GM21529 (cell line): ENCODE data around the gene MAP3K9.

Experiments used
- ATAC-seq: cut with Tn5 transposase; IDR thresholded peaks from one replicate; pipeline ENCODE4 v1.9.1; 2021; ENCODE audit not compliant: unreplicated experiment

Gene MAP3K9

DNA sequence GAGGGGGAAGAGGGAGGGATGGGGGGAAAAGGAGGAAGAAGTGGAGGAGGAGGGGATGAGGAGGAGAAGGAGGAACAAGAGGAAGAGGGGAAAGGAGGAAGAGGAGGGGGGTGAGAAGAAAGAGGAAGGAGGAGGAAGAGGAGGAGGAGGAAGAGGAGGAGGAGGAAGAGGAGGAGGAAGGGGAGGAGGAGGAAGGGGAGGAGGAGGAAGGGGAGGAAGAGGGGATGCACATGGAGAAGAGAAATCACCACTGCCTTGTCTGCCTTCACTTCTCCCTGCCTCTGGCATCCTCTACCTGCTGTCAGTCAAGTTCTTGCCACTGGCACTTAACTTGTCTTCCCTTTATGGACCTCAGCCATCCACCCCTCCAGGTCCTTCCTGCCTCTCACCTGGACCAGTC lies 107.7 kb downstream of the MAP3K9 start:
- no peak for ATAC-seq

DNA sequence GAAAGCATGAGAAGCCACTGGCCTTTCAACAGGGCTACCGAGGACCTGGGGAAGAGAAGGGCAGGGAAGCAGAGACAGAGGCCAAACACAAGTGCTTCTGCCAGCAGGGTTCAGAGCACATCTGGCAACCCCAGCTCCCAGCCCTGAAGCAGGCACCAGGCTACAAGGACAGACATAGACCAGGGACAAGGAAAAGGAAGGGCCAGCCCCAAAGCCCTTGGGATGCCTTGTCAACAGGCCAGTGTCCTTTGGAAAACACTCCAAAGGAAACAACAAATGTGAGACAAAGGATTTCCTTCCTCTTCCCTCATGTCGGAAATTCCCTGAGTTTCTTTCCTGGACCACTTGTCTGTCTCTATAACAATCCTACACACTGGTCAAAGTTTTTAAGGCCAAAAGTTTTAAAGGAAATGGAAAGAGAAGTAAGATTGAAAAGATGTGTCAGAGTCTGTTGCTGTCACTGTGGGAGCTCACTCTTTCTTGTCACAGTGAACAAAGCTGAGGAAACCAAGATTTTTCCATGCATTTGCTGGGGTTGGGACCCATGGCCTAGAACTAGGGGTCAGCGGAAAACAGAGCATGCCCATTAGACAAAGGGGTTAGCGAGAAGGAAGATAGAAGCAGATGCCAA lies 108.2 kb downstream of the MAP3K9 start:
- no peak for ATAC-seq

- no peak for ATAC-seq
Measured at GRCh38 chr14:70699646-70700045, 109.7 kb downstream of the MAP3K9 start.

DNA sequence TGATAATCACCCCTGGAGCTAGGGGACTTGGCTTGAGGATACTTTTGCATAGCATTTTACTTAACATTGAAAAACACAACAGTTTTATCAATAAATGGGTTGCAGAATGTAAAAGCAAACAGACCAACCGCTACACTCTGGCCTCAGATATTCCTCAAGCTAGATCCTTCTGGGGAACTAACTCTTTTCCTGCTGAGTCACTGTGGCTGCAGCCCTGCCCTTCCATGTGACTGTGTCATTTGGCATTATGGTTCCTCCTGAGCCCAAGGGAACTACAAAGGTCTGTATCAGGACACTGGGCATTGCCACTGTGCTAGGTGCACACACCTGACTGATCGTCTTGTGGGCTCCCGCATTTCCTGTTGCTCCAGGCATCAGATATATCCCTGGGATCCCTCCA lies 111.0 kb downstream of the MAP3K9 start:
- ATAC-seq = no peak

DNA sequence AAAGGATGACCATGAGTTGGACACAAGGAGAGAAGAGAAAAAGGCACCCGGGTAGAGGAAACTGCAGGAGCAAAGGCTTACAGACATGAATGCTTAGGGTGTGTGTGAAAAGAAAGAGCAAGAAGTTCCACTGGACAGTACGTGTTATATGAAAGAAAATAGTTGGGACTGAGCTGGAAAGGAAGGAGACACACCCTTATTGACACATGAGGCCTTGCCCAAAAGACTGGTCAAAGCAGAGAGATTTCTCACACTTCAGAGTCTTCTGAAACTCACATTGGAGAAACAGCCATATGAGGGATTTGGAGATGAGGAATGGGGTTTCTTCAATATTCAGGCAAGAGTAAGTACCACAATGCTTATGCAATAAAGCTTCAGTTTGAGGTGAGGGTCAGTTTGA lies 111.6 kb downstream of the MAP3K9 start:
- no peak for ATAC-seq

- ATAC-seq = no peak
Measured at GRCh38 chr14:70696026-70696425, 113.3 kb downstream of the MAP3K9 start.

- no peak for ATAC-seq
Measured at GRCh38 chr14:70692210-70692609, 117.1 kb downstream of the MAP3K9 start.

GRCh38 chr14:70685474-70686197 lies 123.7 kb downstream of the MAP3K9 start:
- ATAC-seq = no peak

- no peak for ATAC-seq
Measured at GRCh38 chr14:70683983-70684382, 125.3 kb downstream of the MAP3K9 start.

GRCh38 chr14:70680748-70681147 lies 128.6 kb downstream of the MAP3K9 start:
- ATAC-seq = no peak

- ATAC-seq = no peak
Measured at GRCh38 chr14:70677341-70677740, 132.0 kb downstream of the MAP3K9 start.
